Adrenal gland (tissue), 12 donors: ENCODE data around the gene CNTN5. TPM values are rescaled to one million over a fixed set of nuclear protein-coding genes. Genes with fewer than 3 reads are reported as not detected.

Source experiments
- DNase-seq, 7 donors: peaks; one replicate each; pipeline ENCODE4 v3.0.0-alpha.2; 2019 to 2020
- H3K27ac ChIP-seq, 5 donors: fragments of 200-600 bp; sonication (generic) in 4 of 5; 1 replicate in 3 of 5; 2 replicates in 2 of 5; pipeline versions ENCODE4 v1.5.1 to v1.8.0; 2016 to 2020; ENCODE audit warnings: mild to moderate bottlenecking in 1 of 5
- H3K27me3 ChIP-seq: fragments of 200-600 bp; 2 replicates; pipeline ENCODE4 v1.8.0; 2021
- H3K36me3 ChIP-seq, 2 donors: fragments of 200-600 bp; replicated peaks in 1 of 2; 1 replicate in 1 of 2; 2 replicates in 1 of 2; pipeline versions ENCODE4 v1.5.1 to v1.8.0; 2018 to 2022
- H3K4me1 ChIP-seq, 2 donors: fragments of 200-600 bp; replicated peaks in 1 of 2; 1 replicate in 1 of 2; 2 replicates in 1 of 2; pipeline versions ENCODE4 v1.5.1 to v1.8.0; 2018 to 2021
- H3K4me3 ChIP-seq, 4 donors: fragments of 200-600 bp; sonication (generic) in 3 of 4; one replicate each; pipeline ENCODE4 v1.5.1; 2016 to 2018
- H3K9me3 ChIP-seq, 3 donors: fragments of 200-600 bp; sonication (generic) in 1 of 3; replicated peaks in 1 of 3; 1 replicate in 2 of 3; 2 replicates in 1 of 3; pipeline versions ENCODE4 v1.5.1 to v1.8.0; 2016 to 2021
- POLR2A ChIP-seq, 2 donors: fragments of 450-650 bp; IDR thresholded peaks; one replicate each; pipeline ENCODE4 v1.6.1; 2017; ENCODE audit warnings: antibody characterized with exemption in 2 of 2, mild to moderate bottlenecking in 2 of 2, moderate library complexity in 1 of 2
- WGBS, 4 donors: extraction: QIAGEN DNeasy Blood & Tissue Kit in 2 of 4; methylation state at CpG; one replicate each; pipeline versions ENCODE4 v1.1.5 to v1.1.7; 2013 to 2017; 5-methylcytosine and 5-hydroxymethylcytosine counted together
- intact Hi-C, 2 donors: fragments of 100-400 bp; cut with DNase I; formaldehyde crosslinking; loops; one replicate each; pipeline versions ENCODE4 v1.14.1 to v1.15.0; 2022 to 2023
- polyA plus RNA-seq, 3 donors: library from polyadenylated mRNA; stranded (reverse); fragments of 200-250 nt in 2 of 3; fragments of 350-450 nt in 1 of 3; fragmentation: Illumina TruSeq in 1 of 3; extraction: RNeasy Lipid Tissue Mini Kit (QIAGEN cat#74804) in 1 of 3; gene quantifications; one replicate each; pipeline ENCODE4 v1.2.3, GENCODE V29; 2013 to 2014
- total RNA-seq, 9 donors: library from RNA; depleted of rRNA in 4 of 9; stranded (reverse); fragments of >200 nt in 4 of 9; fragments of 120-200 nt in 1 of 9; fragmentation: NEBNext Ultra II Directional in 1 of 9; extraction: Animal tissue kit (Norgen Biotek cat#: 25700) in 1 of 9; gene quantifications; one replicate each; pipeline versions ENCODE4 v1.1.0 to v1.2.4, GENCODE V29; 2013 to 2023
- TF ChIP-seq, protein P1 (sequence below), 6 experiments: fragments of 450-650 bp in 4 of 6; fragments of 200-600 bp in 2 of 6; sonication (generic) in 1 of 6; IDR thresholded peaks; 1 replicate in 5 of 6; 2 replicates in 1 of 6; pipeline versions ENCODE4 v1.5.1 to v1.8.0; 2016 to 2021; ENCODE audit warnings: antibody characterized with exemption in 6 of 6, mild to moderate bottlenecking in 2 of 6, moderate library complexity in 1 of 6
- donor health status: healthy with polysubstance abuse.
- donor health status: Bipolar disorder and iron deficiency.
- donor health status: DM: yes; HTN: yes; CAD: no.
- donor health status: DM: no; HTN: no; CAD: no.
- donor health status: DM: no; HTN: no; CAD: no.
- donor health status: DM: yes; HTN: yes; CAD: no.

CNTN5 gene
- total and polyA plus RNA-seq, 12 donors, result 0.07 to 107 (median 0.30) TPM; not detected in 8

DNA sequence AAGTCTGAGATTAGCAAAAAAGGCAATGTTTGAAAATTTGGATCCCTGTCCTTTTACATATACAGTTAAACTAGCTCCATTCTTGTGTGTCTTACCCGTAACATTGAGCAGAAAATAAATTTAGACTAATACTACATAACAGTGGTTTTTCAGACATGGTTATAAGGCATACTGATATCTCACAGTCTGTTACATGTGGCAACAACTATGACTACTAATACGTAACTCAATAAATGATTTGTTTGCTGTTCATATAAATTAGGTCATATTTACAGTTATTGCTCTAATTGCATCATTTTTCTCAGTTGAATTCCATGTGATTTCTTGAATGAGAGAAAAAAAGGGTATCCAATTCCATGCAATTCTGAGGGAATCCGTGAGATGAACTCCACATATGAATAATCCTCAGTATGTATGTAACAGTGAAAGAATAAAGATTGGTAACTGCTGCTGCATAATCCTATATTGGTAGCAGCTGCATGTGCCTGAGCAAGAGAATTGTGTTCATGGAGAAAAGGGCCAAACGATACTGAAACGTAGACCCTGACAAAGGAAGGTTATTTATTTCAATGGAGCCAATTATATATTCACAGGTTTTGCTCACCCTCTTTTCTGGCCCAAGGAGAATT lies 1275.4 kb downstream of the CNTN5 start:
- intact Hi-C loops, result no loop called here
- Histone ChIP-seq H3K9me3 (no peaks in the 10 kb centered on the region), H3K4me3 (no peak overlapping the region), H3K4me1 (no peaks in the 10 kb centered on the region), H3K27ac (no peak overlapping the region), H3K36me3 (no peaks in the 10 kb centered on the region), H3K27me3 (no peaks in the 10 kb centered on the region)
- 46 to 74% (median 57%) methylated on average over 5 of the region's 5 CpGs for WGBS, 4 donors
- DNase-seq, result no peak
- TF ChIP-seq, protein P1, sequence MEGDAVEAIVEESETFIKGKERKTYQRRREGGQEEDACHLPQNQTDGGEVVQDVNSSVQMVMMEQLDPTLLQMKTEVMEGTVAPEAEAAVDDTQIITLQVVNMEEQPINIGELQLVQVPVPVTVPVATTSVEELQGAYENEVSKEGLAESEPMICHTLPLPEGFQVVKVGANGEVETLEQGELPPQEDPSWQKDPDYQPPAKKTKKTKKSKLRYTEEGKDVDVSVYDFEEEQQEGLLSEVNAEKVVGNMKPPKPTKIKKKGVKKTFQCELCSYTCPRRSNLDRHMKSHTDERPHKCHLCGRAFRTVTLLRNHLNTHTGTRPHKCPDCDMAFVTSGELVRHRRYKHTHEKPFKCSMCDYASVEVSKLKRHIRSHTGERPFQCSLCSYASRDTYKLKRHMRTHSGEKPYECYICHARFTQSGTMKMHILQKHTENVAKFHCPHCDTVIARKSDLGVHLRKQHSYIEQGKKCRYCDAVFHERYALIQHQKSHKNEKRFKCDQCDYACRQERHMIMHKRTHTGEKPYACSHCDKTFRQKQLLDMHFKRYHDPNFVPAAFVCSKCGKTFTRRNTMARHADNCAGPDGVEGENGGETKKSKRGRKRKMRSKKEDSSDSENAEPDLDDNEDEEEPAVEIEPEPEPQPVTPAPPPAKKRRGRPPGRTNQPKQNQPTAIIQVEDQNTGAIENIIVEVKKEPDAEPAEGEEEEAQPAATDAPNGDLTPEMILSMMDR (IDR thresholded peaks at IDR 0.05), result no peak

DNA sequence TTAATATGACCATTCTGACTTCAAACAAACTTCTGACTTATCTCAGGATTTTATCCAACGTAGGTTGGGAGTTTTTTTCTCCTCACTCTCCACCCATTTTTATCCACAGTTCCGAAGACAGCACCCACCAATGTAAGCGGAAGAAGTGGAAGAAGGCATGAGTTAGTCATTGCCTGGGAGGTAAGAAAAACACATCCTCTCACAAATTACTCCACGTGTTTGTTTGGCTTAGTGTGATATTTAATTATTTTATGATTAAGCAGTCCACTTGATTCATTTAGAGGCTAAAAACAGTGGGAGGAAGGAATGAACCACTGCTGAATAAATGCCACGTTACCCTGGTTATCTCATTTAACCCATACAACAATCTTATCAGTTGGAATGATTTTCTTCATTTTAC lies 1276.8 kb downstream of the CNTN5 start:
- WGBS, 4 donors, result 53 to 73% (median 61%) methylated on average over 5 of the region's 5 CpGs
- no peak overlapping the region for H3K4me3 ChIP-seq

DNA sequence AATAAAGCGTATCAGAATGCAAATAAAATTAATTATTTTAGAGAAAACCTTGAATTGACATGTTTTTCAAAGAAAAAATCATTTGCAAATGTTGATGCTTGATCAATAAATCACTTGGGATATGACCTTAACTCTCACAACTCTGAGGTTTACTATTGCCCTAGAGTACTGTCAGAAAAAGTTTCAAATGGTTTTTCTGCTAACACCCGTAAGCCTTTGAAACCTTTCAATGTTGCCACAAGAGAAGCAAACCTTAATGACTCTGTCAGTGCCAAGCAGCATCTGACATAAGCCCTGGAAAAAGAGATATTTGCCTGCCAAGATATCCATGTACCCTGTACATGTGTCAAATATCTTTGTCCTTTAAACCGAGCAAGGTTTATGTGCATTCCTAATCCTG lies 1282.1 kb downstream of the CNTN5 start:
- intact Hi-C loops, result no loop called here

More for the DNA sequence above, 1276.8 kb downstream of the CNTN5 start:
- intact Hi-C loops, result no loop called here
- Histone ChIP-seq H3K27me3 (no peaks in the 10 kb centered on the region), H3K9me3 (no peaks in the 10 kb centered on the region), H3K27ac (no peak overlapping the region), H3K4me1 (no peaks in the 10 kb centered on the region), H3K36me3 (no peaks in the 10 kb centered on the region)
- TF ChIP-seq, protein P1 (IDR thresholded peaks at IDR 0.05), result no peak
- no peak for DNase-seq

DNA sequence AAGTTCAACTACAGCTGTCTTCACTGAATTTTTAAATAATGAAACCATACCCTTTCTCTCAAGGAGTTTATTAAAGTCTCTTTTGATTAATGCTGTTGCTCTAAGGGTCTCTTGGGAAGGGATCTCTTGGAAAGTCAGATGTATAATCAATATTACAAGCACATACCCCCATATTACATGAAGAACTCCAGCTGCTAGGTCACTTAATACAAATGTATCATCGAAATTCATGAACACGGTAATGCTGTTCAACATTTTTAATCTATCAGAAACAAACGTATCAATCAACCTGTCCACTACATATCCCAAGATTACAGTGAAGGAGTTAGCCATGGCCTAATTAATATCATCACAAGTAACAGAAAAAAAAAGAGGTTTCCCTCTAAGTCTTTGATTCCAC lies 1283.1 kb downstream of the CNTN5 start:
- no peaks in the 10 kb centered on the region for H3K36me3 ChIP-seq
- intact Hi-C loops, result no loop called here
- 70 to 79% (median 78%) methylated on average over 3 of the region's 3 CpGs for WGBS, 4 donors
- H3K9me3 ChIP-seq, result no peaks in the 10 kb centered on the region
- no peak for DNase-seq
- TF ChIP-seq, protein P1 (IDR thresholded peaks at IDR 0.05), result no peak
- TF ChIP-seq POLR2A (IDR thresholded peaks at IDR 0.05), result no peak
- H3K27ac ChIP-seq, result no peak overlapping the region
- no peaks in the 10 kb centered on the region for H3K4me1 ChIP-seq
- H3K27me3 ChIP-seq, result no peaks in the 10 kb centered on the region
- no peak overlapping the region for H3K4me3 ChIP-seq

More for the DNA sequence above, 1282.1 kb downstream of the CNTN5 start:
- Histone ChIP-seq H3K4me3 (no peak overlapping the region), H3K27ac (no peak overlapping the region), H3K4me1 (no peaks in the 10 kb centered on the region), H3K9me3 (no peaks in the 10 kb centered on the region), H3K27me3 (no peaks in the 10 kb centered on the region), H3K36me3 (no peaks in the 10 kb centered on the region)
- WGBS, 4 donors, result 69 to 80% (median 76%) methylated on average over 3 of the region's 3 CpGs
- no peak for DNase-seq
- TF ChIP-seq, protein P1 (IDR thresholded peaks at IDR 0.05), result no peak
- TF ChIP-seq POLR2A (IDR thresholded peaks at IDR 0.05), result no peak
